H1 (cell line): ENCODE results near the gene ADCY5.

Experiments used
- CTCF ChIP-seq, 3 experiments: IDR thresholded peaks; 1 replicate in 2 of 3; 2 replicates in 1 of 3; pipeline versions ENCODE4 v1.5.1 to v1.6.1; 2011; ENCODE audit warnings: low read length in 3 of 3, mild to moderate bottlenecking in 3 of 3, inconsistent platforms in 2 of 3, low read depth in 1 of 3, moderate library complexity in 1 of 3; ENCODE audit not compliant: insufficient read depth in 1 of 3; ENCODE audit errors: control extremely low read depth in 1 of 3
- EGR1 ChIP-seq: IDR thresholded peaks from 2 replicates; pipeline ENCODE4 v1.6.1; 2011; ENCODE audit warnings: low read depth, low read length, borderline replicate concordance
- JUN ChIP-seq: IDR thresholded peaks from 2 replicates; pipeline ENCODE4 v1.6.1; 2011; ENCODE audit warnings: low read depth, mild to moderate bottlenecking, improper control_type of control experiment, low read length
- PHF8 ChIP-seq: fragments of 200-600 bp; sonication (generic); conservative IDR thresholded peaks from 2 replicates; pipeline ENCODE4 v1.7.1; 2012; ENCODE audit warnings: low read depth, mild to moderate bottlenecking, inconsistent platforms, low read length, moderate library complexity
- POLR2A ChIP-seq, 2 experiments: IDR thresholded peaks; 1 replicate in 1 of 2; 2 replicates in 1 of 2; pipeline ENCODE4 v1.6.1; 2011; ENCODE audit warnings: low read depth in 2 of 2, low read length in 2 of 2, mild to moderate bottlenecking in 2 of 2; ENCODE audit errors: control extremely low read depth in 1 of 2
- POLR2AphosphoS5 ChIP-seq: IDR thresholded peaks from 2 replicates; pipeline ENCODE4 v1.6.1; 2011; ENCODE audit warnings: low read depth, low read length
- YY1 ChIP-seq: IDR thresholded peaks from 2 replicates; pipeline ENCODE4 v1.6.1; 2011; ENCODE audit warnings: low read depth, mild to moderate bottlenecking, low read length
- TF ChIP-seq, protein P1 (sequence below): IDR thresholded peaks from 2 replicates; pipeline ENCODE4 v1.6.1; 2011; ENCODE audit warnings: low read length, improper control_type of control experiment

- TF ChIP-seq PHF8 (no peak), CTCF (IDR thresholded peaks at IDR 0.05; ENCODE audit: control extremely low read depth in 1 of 3, insufficient read depth in 1 of 3, low read depth in 1 of 3, low read length in 3 of 3) (no peak), POLR2AphosphoS5 (no peak), POLR2A (IDR thresholded peaks at IDR 0.05; ENCODE audit: control extremely low read depth in 1 of 2, low read depth in 2 of 2, low read length in 2 of 2) (no peak), YY1 (no peak), EGR1 (no peak), JUN (no peak)
- TF ChIP-seq, protein P1, sequence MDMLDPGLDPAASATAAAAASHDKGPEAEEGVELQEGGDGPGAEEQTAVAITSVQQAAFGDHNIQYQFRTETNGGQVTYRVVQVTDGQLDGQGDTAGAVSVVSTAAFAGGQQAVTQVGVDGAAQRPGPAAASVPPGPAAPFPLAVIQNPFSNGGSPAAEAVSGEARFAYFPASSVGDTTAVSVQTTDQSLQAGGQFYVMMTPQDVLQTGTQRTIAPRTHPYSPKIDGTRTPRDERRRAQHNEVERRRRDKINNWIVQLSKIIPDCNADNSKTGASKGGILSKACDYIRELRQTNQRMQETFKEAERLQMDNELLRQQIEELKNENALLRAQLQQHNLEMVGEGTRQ = no peak
Observed at GRCh38 chr3:123244128-123244527, 204.8 kb downstream of the ADCY5 start.
